ENCODE results near the gene TIRAP. TPM values are rescaled to one million over a fixed set of nuclear protein-coding genes. Genes with fewer than 3 reads are reported as not detected.

Gene TIRAP
- total and polyA plus RNA-seq, 2 of the 8 experiments (the other 6 are each of a cell fraction or from before 2014, with no cell fraction given) = 5.3 TPM

DNA sequence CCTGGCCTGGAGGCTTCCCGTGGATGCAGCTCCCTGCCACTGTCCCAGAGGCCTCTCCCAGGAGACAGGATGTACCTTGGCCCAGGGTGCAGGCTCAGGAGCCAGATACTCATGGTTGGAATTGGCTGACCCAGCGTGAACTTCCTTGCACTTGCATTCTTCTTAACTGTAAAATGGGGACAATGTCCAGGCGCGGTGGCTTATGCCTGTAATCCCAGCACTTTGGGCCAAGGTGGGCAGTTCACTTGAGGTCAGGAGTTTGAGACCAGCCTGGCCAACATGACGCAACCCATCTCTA is 52.5 kb downstream of the TIRAP start (continued):
- TF ChIP-seq, protein P1, sequence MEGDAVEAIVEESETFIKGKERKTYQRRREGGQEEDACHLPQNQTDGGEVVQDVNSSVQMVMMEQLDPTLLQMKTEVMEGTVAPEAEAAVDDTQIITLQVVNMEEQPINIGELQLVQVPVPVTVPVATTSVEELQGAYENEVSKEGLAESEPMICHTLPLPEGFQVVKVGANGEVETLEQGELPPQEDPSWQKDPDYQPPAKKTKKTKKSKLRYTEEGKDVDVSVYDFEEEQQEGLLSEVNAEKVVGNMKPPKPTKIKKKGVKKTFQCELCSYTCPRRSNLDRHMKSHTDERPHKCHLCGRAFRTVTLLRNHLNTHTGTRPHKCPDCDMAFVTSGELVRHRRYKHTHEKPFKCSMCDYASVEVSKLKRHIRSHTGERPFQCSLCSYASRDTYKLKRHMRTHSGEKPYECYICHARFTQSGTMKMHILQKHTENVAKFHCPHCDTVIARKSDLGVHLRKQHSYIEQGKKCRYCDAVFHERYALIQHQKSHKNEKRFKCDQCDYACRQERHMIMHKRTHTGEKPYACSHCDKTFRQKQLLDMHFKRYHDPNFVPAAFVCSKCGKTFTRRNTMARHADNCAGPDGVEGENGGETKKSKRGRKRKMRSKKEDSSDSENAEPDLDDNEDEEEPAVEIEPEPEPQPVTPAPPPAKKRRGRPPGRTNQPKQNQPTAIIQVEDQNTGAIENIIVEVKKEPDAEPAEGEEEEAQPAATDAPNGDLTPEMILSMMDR (IDR thresholded peaks at IDR 0.05; ENCODE audit: control extremely low read depth in 1 of 3, insufficient read depth in 1 of 3, low read depth in 1 of 3, low read length in 3 of 3) = no peak
- TF ChIP-seq RAD21 (IDR thresholded peaks at IDR 0.05 in 1 of 2, conservative IDR thresholded peaks at IDR 0.05 in 1 of 2; ENCODE audit: low read depth in 2 of 2, low read length in 2 of 2) (no peak), YY1 (IDR thresholded peaks at IDR 0.05; ENCODE audit: low read depth, low read length) (no peak), SUZ12 (IDR thresholded peaks at IDR 0.05; ENCODE audit: low read length) (no peak), TAF7 (optimal IDR thresholded peaks at IDR 0.05; ENCODE audit: borderline replicate concordance, low read depth, low read length) (no peak), CEBPB (IDR thresholded peaks at IDR 0.05; ENCODE audit: low read depth, low read length) (no peak)

Data from H1 (cell line).